HCT116 (cell line): ENCODE results near the gene PANK1. TPM values are rescaled to one million over a fixed set of nuclear protein-coding genes. Genes with fewer than 3 reads are reported as not detected.

ENCODE experiments used
- ATAC-seq: fragments of 200-7000 bp; cut with Tn5 transposase; 2 replicates; pipeline ENCODE4 v1.9.1; 2020; ENCODE audit warnings: mild to moderate bottlenecking, moderate library complexity
- BruUV-seq: library from RNA; stranded (reverse); fragments of 400-500 nt; replicated peaks from 2 replicates; lab custom pipeline; 2021; lab: Mats Ljungman, UMichigan
- CTCF ChIA-PET: fragments of 300-600 bp; sonication (Branson Sonifier 250); formaldehyde crosslinking; loops from one replicate; lab custom pipeline; 2021; ENCODE audit warnings: antibody characterized with exemption; lab: Charles Lee
- POLR2A ChIA-PET: fragments of 300-600, 350-600 bp; sonication (Branson Sonifier 250); formaldehyde crosslinking; loops from one replicate; lab custom pipeline; 2021; ENCODE audit warnings: antibody characterized with exemption; lab: Charles Lee
- RAD21 ChIA-PET, 2 experiments: fragments of 300-600 bp; sonication (Branson Sonifier 250); formaldehyde crosslinking; loops; one replicate each; lab custom pipeline; 2023; ENCODE audit warnings: low total read pairs in 2 of 2; ENCODE audit not compliant: uncharacterized antibody in 2 of 2, unreplicated experiment in 2 of 2, low non-redundant PET in 1 of 2; lab: Charles Lee
- DNase-seq: peaks from one replicate; pipeline ENCODE4 v3.0.0-alpha.2; 2010; ENCODE audit warnings: low read depth, low spot score
- H2AFZ ChIP-seq: fragments of 200-600 bp; shearing (Covaris generic), sonication (generic); 2 replicates; pipeline ENCODE4 v1.6.1; 2017; ENCODE audit warnings: low read depth, mixed run types, mixed read lengths, antibody characterized with exemption, low read length; ENCODE audit not compliant: poor library complexity, severe bottlenecking
- H3K27ac ChIP-seq: 2 replicates; pipeline ENCODE4 v1.5.1; 2012; ENCODE audit warnings: low read depth, low read length
- H3K27me3 ChIP-seq: fragments of 200-600 bp; sonication (generic); 2 replicates; pipeline ENCODE4 v1.6.1; 2016; ENCODE audit warnings: mixed run types, low read length, mixed read lengths; ENCODE audit not compliant: insufficient read depth
- H3K36me3 ChIP-seq, 2 experiments: fragments of 200-500 bp in 1 of 2; fragments of 200-600 bp in 1 of 2; sonication (Bioruptor generic) in 1 of 2; sonication (generic) in 1 of 2; 2 replicates each; pipeline versions ENCODE4 v1.5.1 to v1.6.1; 2014 to 2016; ENCODE audit warnings: low read length in 2 of 2, inconsistent platforms in 1 of 2, mixed read lengths in 1 of 2, mixed run types in 1 of 2; ENCODE audit not compliant: insufficient read depth in 2 of 2, control insufficient read depth in 1 of 2
- H3K4me1 ChIP-seq, 2 experiments: fragments of 200-600 bp in 1 of 2; sonication (generic) in 1 of 2; 2 replicates each; pipeline versions ENCODE4 v1.5.1 to v1.6.1; 2012 to 2017; ENCODE audit warnings: low read length in 2 of 2, inconsistent platforms in 1 of 2, mild to moderate bottlenecking in 1 of 2, mixed read lengths in 1 of 2, mixed run types in 1 of 2, moderate library complexity in 1 of 2; ENCODE audit not compliant: insufficient read depth in 2 of 2, control insufficient read depth in 1 of 2
- H3K4me2 ChIP-seq: fragments of 200-600 bp; sonication (generic); 2 replicates; pipeline ENCODE4 v1.6.1; 2017; ENCODE audit warnings: mixed run types, low read length, mixed read lengths
- H3K4me3 ChIP-seq, 2 experiments: fragments of 200-600 bp in 1 of 2; sonication (generic) in 1 of 2; replicated peaks in 1 of 2; 2 replicates each; pipeline ENCODE4 v1.5.1; 2011 to 2016; ENCODE audit warnings: low read length in 2 of 2, control low read depth in 1 of 2, low read depth in 1 of 2, mild to moderate bottlenecking in 1 of 2, mixed read lengths in 1 of 2, mixed run types in 1 of 2
- H3K79me2 ChIP-seq: fragments of 200-600 bp; sonication (generic); 2 replicates; pipeline ENCODE4 v1.6.1; 2017; ENCODE audit warnings: mild to moderate bottlenecking, mixed run types, low read length, moderate library complexity, mixed read lengths; ENCODE audit not compliant: insufficient read depth
- H3K9ac ChIP-seq: fragments of 200-600 bp; sonication (generic); 2 replicates; pipeline ENCODE4 v1.6.1; 2016; ENCODE audit warnings: low read length, mixed read lengths
- H3K9me2 ChIP-seq: fragments of 200-600 bp; sonication (generic), shearing (Covaris generic); 2 replicates; pipeline ENCODE4 v1.6.1; 2017; ENCODE audit warnings: mixed run types, mild to moderate bottlenecking, moderate library complexity; ENCODE audit not compliant: insufficient read depth
- H3K9me3 ChIP-seq, 2 experiments: fragments of 200-500 bp in 1 of 2; fragments of 200-600 bp in 1 of 2; sonication (Bioruptor generic) in 1 of 2; sonication (generic) in 1 of 2; 2 replicates each; pipeline ENCODE4 v1.6.1; 2014 to 2017; ENCODE audit warnings: low read length in 2 of 2, mixed read lengths in 2 of 2, inconsistent platforms in 1 of 2, low read depth in 1 of 2, mild to moderate bottlenecking in 1 of 2, mixed run types in 1 of 2, moderate library complexity in 1 of 2; ENCODE audit not compliant: control insufficient read depth in 1 of 2, insufficient read depth in 1 of 2
- H4K20me1 ChIP-seq: fragments of 200-600 bp; sonication (generic), shearing (Covaris generic); 2 replicates; pipeline ENCODE4 v1.6.1; 2017; ENCODE audit warnings: mixed run types, mild to moderate bottlenecking, moderate library complexity; ENCODE audit not compliant: insufficient read depth
- CBX3 ChIP-seq: IDR thresholded peaks from 2 replicates; pipeline ENCODE4 v1.6.1; 2012; ENCODE audit warnings: low read depth
- EGR1 ChIP-seq: IDR thresholded peaks from 2 replicates; pipeline ENCODE4 v1.6.1; 2012; ENCODE audit warnings: low read depth
- ELF1 ChIP-seq: IDR thresholded peaks from 2 replicates; pipeline ENCODE4 v1.6.1; 2012; ENCODE audit warnings: low read depth, borderline replicate concordance
- EZH2 ChIP-seq: fragments of 200-600 bp; sonication (generic); IDR thresholded peaks from 2 replicates; pipeline ENCODE4 v1.6.1; 2017; ENCODE audit warnings: antibody characterized with exemption, mixed run types
- EZH2phosphoT487 ChIP-seq: fragments of 200-600 bp; IDR thresholded peaks from 2 replicates; pipeline ENCODE4 v1.6.1; 2018; ENCODE audit warnings: antibody characterized with exemption, borderline replicate concordance
- FOSL1 ChIP-seq: IDR thresholded peaks from 2 replicates; pipeline ENCODE4 v1.6.1; 2012; ENCODE audit warnings: low read depth
- POLR2A ChIP-seq: IDR thresholded peaks from 2 replicates; pipeline ENCODE4 v1.7.0; 2011; ENCODE audit warnings: borderline replicate concordance; ENCODE audit not compliant: insufficient read depth, insufficient read length; ENCODE audit errors: extremely low read depth
- POLR2AphosphoS5 ChIP-seq: IDR thresholded peaks from 2 replicates; pipeline ENCODE4 v1.6.1; 2011; ENCODE audit warnings: mild to moderate bottlenecking, low read depth, low read length, moderate library complexity
- RAD21 ChIP-seq: IDR thresholded peaks from 2 replicates; pipeline ENCODE4 v1.6.1; 2012; ENCODE audit warnings: low read depth, mild to moderate bottlenecking
- SIN3A ChIP-seq: IDR thresholded peaks from 2 replicates; pipeline ENCODE4 v1.6.1; 2012; ENCODE audit warnings: low read depth
- SP1 ChIP-seq: IDR thresholded peaks from 2 replicates; pipeline ENCODE4 v1.6.1; 2012; ENCODE audit warnings: low read depth
- SRF ChIP-seq: IDR thresholded peaks from 2 replicates; pipeline ENCODE4 v1.6.1; 2012; ENCODE audit warnings: low read depth
- YY1 ChIP-seq: IDR thresholded peaks from 2 replicates; pipeline ENCODE4 v1.6.1; 2011; ENCODE audit warnings: low read length, low read depth, moderate library complexity, mild to moderate bottlenecking; ENCODE audit not compliant: insufficient replicate concordance; ENCODE audit errors: extremely low read depth
- ZFX ChIP-seq: fragments of 450-650 bp; IDR thresholded peaks from 2 replicates; pipeline ENCODE4 v1.6.1; 2017
- intact Hi-C: fragments of 100-400 bp; cut with micrococcal nuclease; formaldehyde crosslinking; loops from 2 replicates; pipeline ENCODE4 v1.10.0; 2022
- total RNA-seq: library from RNA; stranded (reverse); gene quantifications from one replicate; pipeline ENCODE4 v1.2.1, GENCODE V29; 2021; ENCODE audit not compliant: unreplicated experiment
- TF ChIP-seq, protein P1 (sequence below): IDR thresholded peaks from 2 replicates; pipeline ENCODE4 v1.6.1; 2012; ENCODE audit warnings: low read depth
- TF ChIP-seq, protein P2 (sequence below): IDR thresholded peaks from 2 replicates; pipeline ENCODE4 v1.6.1; 2012
- TF ChIP-seq, protein P3 (sequence below): IDR thresholded peaks from 2 replicates; pipeline ENCODE4 v1.6.1; 2011; ENCODE audit warnings: mild to moderate bottlenecking, low read length, moderate library complexity; ENCODE audit not compliant: insufficient replicate concordance; ENCODE audit errors: extremely low read depth
- TF ChIP-seq, protein P4 (sequence below): IDR thresholded peaks from 2 replicates; pipeline ENCODE4 v1.6.1; 2012

The PANK1 gene
- total RNA-seq, 1 experiment from 2014 or later: 6.4 TPM

DNA sequence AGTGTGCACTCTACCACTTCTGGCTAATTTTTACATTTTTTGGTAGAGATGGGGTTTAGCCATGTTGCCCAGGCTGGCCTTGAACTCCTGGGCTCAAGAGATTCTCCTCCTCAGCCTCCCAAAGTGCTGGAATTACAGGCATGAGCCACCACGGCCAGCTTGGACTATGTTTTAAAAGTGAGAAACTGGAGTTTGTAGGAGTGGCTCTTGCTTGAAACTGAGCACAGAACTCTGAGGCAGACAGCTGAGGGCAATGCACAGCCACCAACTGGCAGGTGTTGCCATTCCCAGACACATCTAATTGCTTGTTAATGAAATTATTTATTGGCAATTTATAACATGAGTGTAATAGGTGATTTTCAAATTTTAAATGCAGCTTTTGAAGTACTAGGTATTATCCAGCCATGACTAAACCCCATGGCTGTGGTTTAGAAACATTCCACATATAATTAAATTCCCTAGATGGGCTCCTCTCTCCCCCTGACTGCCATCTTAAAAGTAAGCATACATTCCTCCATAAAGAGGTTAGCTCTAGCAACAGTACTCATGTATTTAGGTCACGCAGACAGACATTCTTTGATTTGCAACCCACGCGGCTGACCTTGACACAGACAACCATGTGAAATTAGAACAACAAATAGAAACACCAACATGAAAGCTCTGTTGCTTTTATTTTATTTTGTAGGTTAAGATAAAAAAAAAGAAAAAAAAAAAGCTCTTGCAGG is 19.8 kb downstream of the PANK1 start:
- Histone ChIP-seq H3K4me1 (no peaks in the 10 kb centered on the region), H3K79me2 (no peaks in the 10 kb centered on the region)

More for the DNA sequence above, 19.8 kb downstream of the PANK1 start:
- DNase-seq: no peak
- Histone ChIP-seq H3K9me2 (no peaks in the 10 kb centered on the region), H3K27me3 (no peaks in the 10 kb centered on the region), H2AFZ (no peak overlapping the region), H3K27ac (no peak overlapping the region), H3K9me3 (no peaks in the 10 kb centered on the region), H3K4me3 (no peak overlapping the region), H3K4me2 (no peak overlapping the region), H3K9ac (no peak overlapping the region), H3K36me3 (no peaks in the 10 kb centered on the region), H4K20me1 (no peaks in the 10 kb centered on the region)
- BruUV-seq: no TSS peak
- ATAC-seq: no peak
- ChIA-PET CTCF (no interaction called here), RAD21 (no interaction called here), POLR2A (no interaction called here)
- intact Hi-C loops: no loop called here
- TF ChIP-seq FOSL1 (no peak), YY1 (no peak), EGR1 (no peak), POLR2AphosphoS5 (no peak), CBX3 (no peak), ZFX (no peak), SP1 (no peak), ELF1 (no peak), EZH2phosphoT487 (no peak), EZH2 (no peak), RAD21 (no peak), POLR2A (no peak), SIN3A (no peak), SRF (no peak)
- TF ChIP-seq, protein P1, sequence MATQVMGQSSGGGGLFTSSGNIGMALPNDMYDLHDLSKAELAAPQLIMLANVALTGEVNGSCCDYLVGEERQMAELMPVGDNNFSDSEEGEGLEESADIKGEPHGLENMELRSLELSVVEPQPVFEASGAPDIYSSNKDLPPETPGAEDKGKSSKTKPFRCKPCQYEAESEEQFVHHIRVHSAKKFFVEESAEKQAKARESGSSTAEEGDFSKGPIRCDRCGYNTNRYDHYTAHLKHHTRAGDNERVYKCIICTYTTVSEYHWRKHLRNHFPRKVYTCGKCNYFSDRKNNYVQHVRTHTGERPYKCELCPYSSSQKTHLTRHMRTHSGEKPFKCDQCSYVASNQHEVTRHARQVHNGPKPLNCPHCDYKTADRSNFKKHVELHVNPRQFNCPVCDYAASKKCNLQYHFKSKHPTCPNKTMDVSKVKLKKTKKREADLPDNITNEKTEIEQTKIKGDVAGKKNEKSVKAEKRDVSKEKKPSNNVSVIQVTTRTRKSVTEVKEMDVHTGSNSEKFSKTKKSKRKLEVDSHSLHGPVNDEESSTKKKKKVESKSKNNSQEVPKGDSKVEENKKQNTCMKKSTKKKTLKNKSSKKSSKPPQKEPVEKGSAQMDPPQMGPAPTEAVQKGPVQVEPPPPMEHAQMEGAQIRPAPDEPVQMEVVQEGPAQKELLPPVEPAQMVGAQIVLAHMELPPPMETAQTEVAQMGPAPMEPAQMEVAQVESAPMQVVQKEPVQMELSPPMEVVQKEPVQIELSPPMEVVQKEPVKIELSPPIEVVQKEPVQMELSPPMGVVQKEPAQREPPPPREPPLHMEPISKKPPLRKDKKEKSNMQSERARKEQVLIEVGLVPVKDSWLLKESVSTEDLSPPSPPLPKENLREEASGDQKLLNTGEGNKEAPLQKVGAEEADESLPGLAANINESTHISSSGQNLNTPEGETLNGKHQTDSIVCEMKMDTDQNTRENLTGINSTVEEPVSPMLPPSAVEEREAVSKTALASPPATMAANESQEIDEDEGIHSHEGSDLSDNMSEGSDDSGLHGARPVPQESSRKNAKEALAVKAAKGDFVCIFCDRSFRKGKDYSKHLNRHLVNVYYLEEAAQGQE: no peak
- TF ChIP-seq, protein P2, sequence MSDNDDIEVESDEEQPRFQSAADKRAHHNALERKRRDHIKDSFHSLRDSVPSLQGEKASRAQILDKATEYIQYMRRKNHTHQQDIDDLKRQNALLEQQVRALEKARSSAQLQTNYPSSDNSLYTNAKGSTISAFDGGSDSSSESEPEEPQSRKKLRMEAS: no peak
- TF ChIP-seq, protein P3, sequence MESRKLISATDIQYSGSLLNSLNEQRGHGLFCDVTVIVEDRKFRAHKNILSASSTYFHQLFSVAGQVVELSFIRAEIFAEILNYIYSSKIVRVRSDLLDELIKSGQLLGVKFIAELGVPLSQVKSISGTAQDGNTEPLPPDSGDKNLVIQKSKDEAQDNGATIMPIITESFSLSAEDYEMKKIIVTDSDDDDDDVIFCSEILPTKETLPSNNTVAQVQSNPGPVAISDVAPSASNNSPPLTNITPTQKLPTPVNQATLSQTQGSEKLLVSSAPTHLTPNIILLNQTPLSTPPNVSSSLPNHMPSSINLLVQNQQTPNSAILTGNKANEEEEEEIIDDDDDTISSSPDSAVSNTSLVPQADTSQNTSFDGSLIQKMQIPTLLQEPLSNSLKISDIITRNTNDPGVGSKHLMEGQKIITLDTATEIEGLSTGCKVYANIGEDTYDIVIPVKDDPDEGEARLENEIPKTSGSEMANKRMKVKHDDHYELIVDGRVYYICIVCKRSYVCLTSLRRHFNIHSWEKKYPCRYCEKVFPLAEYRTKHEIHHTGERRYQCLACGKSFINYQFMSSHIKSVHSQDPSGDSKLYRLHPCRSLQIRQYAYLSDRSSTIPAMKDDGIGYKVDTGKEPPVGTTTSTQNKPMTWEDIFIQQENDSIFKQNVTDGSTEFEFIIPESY: no peak
- TF ChIP-seq, protein P4, sequence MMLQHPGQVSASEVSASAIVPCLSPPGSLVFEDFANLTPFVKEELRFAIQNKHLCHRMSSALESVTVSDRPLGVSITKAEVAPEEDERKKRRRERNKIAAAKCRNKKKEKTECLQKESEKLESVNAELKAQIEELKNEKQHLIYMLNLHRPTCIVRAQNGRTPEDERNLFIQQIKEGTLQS: no peak
